HG02943 (cell line): ENCODE results near the gene GNAZ.
"Not testable (repeated sequence)": the region's sequence is repeated elsewhere in the genome, so short reads cannot be mapped to it uniquely, and the experiment has no call there.

ENCODE experiments used
- ATAC-seq: cut with Tn5 transposase; IDR thresholded peaks from one replicate; pipeline ENCODE4 v1.9.1; 2021; ENCODE audit warnings: mild to moderate bottlenecking, low read depth, moderate library complexity; ENCODE audit not compliant: unreplicated experiment

Gene GNAZ

DNA sequence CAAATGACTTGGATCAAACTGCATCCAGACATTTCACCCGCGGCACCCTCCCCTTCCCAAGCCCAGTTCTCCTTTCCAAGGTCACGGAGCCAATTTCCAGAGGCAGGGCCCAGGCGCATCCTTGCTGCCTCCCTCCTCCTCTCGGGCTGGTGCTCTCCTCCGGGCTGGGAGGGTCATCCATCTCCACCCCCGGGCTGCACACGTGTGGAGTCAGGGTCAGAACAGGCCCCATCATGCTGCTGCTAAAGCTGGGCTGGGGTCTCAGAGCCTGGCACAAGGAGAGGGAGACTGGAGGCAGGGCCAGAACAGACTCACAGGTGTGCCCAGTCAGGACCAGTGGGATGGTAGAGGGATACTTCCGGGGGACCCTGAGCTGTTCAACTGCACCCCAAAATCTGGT lies 57.5 kb downstream of the GNAZ start:
- no peak for ATAC-seq

DNA sequence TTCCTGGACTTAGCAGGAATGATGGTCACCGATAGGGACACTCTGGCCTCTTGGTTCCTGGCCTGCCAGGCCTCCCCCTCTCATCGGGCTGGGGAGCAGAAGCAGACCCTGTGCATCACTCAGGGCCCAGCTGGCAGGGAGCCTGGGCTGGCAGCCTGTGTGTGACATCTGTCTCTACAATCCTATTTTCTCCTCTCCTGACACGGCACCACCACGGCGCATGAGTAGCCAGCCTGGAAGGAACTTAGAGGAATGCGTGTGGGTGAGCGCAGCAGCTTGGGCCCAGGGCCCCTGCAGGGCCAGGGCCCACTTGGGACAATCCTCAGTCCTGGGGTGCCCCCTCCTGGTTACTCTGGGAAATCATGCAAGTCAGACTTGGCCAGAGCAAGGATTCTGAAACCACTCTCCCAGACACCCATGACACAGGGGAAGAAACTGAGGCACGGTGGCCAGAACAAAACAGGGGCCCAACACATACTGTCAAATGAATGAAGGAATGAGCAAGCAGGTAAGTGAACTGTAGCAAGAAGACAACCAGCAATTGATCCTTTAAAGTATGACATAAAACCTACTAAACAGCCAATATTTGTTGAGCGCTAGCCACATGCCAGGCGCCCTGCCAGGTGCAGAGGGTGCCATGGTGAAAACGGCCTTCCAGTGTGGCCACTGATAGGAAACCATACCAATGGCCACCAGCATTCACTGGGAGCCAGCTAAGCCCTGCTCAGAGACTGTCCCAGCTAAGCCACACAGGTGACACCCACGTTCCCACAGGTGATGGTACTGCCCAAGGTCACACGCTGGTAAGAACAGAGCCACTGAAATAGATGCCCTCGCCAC lies 58.2 kb downstream of the GNAZ start:
- ATAC-seq: no peak

DNA sequence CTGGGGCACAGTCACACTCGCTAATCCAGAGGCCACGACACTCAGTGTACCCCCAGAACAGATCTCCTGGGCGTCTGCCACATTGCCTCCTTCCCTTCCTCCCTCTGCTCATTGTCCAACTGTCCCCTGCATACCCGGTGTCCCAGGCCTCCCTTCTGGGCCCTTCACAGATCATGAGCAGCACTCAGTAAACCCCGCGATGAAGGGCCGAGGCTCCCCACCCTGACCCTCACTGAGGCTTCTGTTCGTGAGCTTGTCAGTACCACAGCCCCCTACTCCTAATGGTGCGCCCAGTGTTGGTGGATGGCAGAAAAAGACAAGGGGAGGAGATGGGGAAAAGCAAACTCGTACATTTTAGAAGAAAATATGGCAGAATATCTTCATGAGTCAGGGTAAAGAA lies 58.8 kb downstream of the GNAZ start:
- ATAC-seq: no peak

DNA sequence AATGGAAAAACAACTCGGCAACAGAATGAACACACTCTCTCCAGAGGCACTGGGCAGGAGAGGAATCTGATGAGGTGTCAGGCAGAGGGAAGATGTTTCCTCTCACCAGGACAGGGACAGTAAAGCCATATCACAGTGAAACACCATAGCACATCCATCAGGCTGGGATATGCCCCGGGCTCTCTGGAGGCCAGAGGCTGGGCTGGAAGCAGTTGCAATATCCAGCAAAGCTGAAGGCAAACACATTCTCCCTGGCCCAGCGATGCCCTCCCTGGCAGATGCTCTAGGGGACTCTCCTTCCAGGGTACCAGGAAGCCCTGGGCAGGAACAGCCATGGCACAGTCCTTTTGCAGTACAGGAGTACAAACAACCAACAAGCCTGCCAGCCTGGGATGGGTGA lies 60.4 kb downstream of the GNAZ start:
- ATAC-seq: no peak

DNA sequence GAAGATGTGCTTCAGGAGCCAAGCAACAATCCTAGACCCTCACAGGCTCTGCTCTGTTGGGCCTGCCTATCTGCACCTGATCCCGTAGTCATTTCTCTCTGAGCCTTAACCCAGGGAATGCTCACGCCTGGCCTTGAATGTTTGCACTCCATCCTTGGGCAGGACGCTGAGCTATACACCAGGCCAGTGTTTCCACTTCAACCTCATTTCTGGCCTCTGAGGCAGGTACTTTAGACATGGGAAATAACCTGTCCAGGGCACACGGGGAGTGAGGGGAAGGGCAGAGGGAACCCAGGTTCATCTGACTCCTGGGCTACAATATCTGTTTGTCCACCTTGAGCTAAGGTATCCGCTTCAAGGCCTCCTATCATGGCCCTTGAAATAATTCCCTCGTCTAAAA lies 61.6 kb downstream of the GNAZ start:
- no peak for ATAC-seq

DNA sequence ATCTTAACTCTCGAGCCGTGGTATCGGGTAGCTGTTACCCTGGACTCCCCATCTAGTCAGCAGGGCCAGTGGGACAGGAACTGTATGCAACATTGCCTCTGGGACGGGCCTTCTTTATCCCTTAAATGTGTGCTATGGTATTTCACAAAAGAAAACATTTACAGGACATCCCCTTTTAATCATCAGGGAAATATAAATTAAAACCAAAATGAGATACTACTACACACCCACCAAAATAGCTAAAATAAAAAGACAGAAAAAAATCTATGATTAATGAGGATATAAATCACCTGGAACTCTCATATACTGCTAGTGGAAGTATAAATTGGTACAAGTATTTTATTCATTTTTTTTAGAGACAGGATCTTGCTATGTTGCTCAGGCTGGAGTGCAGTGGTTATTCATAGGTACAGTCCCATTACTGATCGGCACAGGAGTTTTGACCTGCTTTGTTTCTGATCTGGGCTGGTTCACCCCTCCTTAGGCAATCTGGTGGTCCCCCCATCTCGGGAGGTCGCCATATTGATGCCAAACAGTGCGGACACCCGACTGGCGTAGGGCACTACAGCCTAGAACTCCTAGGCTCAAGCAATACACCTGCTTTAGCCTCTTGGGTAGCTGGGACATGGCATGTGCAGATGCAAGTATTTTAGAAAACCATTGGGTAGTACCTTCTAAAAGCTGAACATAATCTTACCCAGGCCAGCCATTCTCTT lies 62.2 kb downstream of the GNAZ start:
- no peak for ATAC-seq

DNA sequence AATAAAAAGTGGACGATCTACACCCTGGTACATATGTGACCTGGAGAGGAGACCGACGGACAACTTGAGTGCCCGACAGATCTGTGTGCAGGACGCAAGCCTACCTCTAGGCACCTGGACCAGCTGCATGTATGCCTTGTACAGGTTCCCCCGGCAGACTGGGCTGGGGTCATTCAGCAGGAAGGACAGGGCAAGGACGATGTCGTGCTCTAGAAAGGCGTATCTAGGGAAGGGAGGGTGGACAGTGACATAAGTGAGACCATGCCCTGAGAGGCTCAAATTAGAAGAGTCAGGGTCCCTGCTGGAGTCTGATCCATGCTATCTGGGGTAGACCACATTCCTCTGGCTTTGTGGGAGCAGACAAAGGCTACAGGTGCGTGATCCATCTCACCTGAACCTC lies 63.6 kb downstream of the GNAZ start:
- no peak for ATAC-seq

DNA sequence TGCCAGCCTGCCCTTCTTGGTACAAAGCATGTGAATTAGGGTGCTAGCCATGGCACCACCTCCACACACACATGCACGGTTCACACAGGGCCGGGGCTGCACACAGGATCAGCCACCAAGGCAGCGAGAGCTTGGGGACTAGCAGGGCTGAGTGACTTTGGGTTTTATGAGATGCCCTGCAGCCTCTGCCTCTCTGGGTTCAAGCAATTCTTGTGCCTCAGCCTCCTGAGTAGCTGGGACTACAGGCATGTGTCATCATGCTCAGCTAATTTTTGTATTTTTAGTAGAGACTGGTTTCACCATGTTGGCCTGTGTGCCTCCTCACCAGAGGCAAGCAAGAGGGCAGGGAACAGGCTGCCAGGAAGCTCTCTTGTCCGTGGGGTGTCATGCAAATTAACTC lies 66.7 kb downstream of the GNAZ start:
- ATAC-seq: not testable (repeated sequence)

DNA sequence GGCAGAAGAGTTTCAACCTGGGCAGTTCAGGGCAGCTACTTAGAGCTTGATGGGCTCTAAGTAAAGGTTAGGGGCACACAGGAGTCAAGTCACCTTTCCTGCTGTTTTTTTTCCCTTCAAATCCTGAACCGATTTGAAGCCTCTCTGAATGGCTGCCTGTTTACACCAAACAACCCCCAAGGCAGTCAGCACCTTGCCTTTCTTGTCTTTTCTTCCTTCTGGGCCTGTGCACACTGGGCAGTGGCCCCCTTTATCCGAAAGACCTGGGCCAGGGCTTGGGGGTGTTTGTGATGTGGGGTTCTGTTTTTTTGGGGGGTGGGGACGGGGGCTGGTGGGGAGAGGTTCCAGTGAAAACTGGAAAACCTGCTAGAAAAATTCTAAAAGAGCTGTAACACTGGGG lies 67.1 kb downstream of the GNAZ start:
- no peak for ATAC-seq

DNA sequence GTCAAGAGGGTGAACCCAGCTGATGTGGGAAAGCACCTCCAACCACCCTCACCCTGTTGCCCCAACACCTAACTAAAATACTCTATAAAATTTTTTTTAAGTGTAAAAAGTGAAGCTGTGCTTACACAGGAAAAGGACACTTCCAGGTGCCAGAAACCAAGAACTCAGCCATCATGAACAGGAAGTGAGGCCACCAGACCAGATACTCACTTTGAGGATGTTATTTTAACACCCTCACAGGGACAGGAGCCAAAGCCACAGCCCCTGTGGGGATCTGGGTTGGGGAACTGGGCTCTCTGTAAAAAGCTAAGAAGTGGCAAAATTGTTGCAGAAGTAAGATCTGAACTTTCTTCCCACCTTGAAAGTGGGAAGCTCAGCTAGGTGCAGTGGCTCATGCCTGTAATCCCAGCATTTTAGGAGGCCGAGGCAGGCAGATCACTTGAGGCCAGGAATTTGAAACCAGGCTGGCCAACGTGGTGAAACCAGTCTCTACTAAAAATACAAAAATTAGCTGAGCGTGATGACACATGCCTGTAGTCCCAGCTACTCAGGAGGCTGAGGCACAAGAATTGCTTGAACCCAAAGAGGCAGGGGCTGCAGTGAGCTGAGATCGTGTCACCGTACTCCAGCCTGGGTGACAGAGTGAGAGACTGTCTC lies 67.7 kb downstream of the GNAZ start:
- ATAC-seq: no peak

DNA sequence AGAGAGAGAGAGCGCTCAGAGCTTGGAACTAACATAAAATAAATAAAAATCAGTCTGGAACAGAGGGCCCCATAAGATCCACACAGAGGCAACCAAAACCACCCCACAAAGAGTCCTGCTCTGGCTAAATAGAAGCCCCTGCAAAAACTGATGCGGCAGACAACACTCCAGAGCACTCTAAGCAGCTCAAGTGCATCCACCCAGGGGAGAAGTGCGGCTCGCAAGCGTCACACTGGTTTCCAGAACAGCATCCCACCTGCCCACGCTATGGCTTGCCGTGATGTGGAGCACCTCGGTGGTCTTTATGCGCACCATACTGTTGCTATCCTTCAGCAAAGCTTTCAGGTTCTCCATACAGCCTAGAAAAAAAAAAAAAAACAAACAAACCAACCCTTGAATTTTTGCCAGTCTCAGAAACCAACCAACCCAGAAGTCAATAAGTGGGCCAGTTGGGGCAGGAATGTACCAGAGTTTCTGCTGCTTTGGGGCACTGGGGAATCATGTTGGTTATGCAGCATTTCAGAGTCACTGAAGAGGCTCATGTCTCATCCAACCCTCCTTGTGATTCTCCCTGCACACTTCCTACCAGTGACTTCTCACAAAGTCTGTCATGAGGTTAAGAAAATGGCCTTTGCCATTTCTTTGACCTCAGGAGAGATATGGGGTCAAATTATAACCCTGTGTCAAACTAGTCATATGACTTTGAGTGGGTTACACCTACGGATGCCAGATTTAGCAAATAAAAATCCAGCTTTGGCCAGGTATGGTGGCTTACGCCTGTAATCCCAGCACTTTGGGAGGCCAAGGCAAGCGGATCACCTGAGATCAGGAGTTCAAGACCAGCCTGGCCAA lies 68.5 kb downstream of the GNAZ start:
- ATAC-seq: no peak

DNA sequence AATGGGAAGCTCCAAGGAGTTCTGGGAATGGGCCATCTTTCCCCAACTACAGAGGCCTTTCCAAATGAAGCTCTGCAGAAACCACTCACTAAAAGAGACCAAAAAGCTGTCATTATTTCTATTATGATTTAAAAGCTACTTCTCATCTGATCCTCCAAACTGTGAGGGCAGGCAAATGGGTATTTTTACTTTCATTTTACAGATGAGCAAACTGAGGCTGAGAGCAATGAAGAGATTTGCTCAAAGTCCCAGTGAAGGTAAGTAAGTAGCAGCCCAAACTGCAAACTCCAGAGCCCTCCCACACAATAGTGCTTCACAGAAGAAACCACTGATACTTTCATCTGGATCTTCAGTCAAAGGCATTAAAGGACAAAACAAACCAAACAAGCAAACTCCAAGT lies 70.1 kb downstream of the GNAZ start:
- ATAC-seq: no peak

DNA sequence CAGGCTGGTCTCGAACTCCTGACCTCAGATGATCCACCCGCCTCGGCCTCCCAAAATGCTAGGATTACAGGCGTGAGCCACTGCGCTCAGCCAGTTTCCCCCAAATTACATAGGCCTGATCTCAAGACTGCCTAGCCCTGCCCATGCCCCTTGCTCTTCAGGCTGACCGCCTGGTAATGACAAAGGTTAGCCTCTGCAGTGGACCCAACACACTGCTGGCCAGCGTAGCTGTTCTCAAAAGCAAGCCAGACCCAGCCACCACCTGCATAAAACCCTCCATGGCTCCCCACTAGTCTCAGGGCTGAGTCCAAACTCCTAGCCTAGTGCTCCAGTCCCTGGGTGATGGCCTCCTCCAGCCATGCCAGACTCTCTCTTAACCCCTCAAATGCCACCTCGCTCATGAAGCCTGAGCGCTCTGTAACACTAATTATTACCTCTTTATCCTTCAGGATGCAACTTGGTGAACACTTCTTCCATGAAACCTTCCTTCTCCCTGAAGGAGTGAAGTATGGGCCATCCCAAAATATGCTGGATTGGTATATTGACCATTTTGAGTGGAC lies 72.3 kb downstream of the GNAZ start:
- no peak for ATAC-seq

DNA sequence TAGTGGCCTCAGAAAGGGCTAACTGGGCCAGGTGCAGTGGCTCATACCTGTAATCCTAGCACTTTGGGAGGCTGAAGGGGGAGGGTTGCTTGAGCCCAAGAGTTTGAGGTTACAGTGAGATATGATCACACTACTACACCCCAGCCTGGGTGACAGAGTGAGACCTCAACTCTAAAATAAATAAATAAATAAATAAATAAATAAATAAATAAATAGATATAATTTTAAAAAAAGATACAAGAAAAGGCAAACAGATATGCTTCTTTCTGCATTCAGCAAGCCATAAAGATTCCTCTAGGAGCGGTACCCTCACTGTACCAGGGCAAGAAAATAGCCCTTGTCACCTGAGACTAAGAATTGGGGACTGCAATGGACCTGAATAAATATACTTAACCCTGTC lies 72.8 kb downstream of the GNAZ start:
- no peak for ATAC-seq

DNA sequence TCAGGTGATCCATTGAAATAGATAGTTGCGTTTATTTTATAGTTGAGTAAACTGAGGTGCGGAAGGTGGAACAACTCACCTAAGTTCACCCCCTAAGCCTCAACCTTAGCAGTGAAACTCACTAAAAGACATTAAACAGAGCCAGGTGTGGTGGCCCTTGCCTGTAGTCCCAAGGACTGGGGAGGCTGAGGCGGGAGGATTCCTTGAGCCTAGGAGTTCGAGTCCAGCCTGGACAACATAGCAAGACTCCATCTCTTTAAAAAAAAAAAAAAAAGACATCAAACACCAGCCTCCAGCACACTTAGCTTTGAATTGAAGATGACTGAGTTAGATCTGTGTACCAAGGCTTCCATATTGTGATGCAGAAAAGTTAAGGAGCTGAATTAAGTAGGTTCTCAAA lies 74.1 kb downstream of the GNAZ start:
- ATAC-seq: no peak

DNA sequence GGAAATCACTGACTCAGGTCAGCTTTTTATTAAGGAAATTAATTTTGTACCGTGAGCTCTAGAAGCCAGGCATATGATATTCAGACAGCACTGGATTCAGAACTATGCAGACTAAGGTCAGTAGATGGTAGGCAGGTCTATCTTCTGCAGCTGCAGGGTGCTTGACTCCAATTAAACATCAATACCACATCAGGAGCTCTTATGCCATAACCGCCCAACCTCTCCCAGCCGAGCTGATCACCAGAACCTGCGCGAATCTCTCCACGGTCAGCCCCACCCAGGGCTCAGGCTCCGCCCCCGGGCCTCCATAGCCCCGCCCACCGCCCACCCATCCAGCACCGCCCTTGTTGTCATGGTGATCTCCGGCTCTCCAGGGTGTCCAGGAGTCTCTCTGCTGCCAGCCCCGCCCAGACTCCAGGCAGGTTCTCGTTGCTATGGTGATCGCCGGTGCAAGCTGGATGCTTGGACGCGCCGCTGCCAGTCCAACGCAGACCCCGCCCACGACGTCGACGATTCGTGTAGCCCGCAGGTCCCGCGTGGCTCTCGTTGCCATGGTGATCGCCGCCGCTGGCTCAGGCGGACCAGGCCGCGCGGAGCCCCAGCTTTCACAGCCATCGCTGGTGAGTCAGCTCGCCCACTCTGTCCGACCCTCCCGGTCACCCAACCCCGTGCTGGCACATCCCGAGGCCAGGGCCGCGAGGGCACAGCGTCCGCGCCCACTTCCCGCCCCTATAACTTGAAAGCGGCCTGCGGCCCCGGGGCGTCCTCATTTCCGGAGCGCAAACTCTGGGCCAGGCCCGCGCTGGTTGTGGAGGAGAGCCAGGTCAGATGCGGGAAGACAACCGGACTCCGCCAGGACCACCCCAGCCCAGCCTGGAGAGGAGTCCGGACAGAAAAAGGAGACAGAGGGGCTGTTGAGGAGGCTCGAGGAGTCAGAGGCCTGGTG lies 74.9 kb downstream of the GNAZ start, which contains the start of gene RAB36:
RAB36 (plus strand) TSS at position 546 of the 946 bp plus-strand sequence. CDS start 1,140 bp downstream, outside the sequence.
- no peak for ATAC-seq

DNA sequence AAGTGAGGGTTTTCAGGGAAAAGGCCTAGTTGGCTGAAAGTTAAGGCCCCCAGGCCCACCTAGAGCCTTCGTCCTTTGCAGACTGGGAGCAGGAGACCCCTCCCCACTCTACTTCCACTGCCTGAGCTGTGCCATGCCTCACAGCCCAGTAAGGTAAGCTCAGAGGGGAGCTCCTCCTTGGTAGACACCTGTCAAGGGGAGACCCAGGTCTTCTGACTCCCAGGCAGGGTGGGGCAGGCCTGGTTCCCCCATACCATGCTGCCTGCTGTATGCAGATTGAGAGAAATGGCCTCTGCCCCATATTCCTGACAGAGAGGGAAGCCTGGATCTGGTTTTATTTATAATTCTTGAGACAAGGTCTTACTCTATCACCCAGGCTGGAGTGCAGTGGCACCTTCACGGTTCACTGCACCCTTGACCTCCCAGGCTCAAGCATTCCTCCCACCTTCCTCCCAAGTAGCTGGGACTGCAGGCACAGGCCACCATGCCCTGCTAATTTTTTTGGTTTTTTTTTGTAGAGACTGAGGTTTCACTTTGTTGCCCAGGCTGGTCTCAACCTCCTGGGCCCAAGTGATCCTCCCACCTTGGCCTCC lies 75.7 kb downstream of the GNAZ start:
- ATAC-seq: no peak

DNA sequence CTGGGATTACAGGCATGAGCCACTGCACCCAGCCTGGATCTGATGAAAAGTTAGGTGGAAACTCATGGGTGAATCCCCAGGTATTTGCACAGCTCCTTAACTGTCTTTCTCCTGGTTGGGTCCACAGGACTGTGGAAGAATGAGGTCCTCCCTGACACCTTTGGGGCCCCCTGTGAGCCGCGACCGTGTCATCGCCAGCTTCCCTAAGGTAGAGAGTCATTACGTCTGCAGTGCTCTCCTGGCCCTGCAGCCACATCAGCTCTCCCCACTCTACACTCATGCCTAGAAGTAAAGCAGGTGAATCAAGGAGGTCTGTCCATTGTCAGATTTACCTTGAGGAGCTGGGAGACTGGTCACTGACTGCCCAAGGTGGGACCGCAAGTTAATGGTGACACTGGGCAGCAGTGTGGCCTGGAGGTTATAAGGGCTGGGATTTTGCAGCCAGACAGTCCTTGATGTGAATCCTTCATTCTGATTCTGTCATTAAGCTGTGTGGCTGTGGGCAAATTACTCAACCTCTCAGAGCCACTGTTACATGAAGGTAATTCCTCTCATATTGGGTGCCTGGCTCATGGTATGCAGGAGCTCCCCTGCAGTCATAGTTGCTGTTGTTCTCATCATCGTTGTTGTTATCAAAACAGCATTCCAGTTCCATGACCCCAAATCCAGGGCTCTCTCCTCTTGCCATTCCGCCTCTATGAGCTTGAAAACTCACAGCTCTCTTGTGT lies 76.3 kb downstream of the GNAZ start:
- ATAC-seq: no peak
